SK-N-SH treated with all-trans-retinoic acid at 6 μM for 48 hours (cell line): Measurements from ENCODE around the gene AHSP.

Experiments used
- ESRRG ChIP-seq: fragments of 250-450 bp; sonication (Bioruptor Pico); IDR thresholded peaks from 2 replicates; pipeline ENCODE4 v1.6.1; 2021; ENCODE audit warnings: mild to moderate bottlenecking
- ZC3H10 ChIP-seq: fragments of 250-450 bp; sonication (Bioruptor Pico); IDR thresholded peaks from 2 replicates; pipeline ENCODE4 v1.5.1; 2021; ENCODE audit warnings: mild to moderate bottlenecking, moderate library complexity
- ZFP3 ChIP-seq: fragments of 250-450 bp; sonication (Bioruptor Pico); IDR thresholded peaks from 2 replicates; pipeline ENCODE4 v1.5.0; 2020; ENCODE audit warnings: mild to moderate bottlenecking, moderate library complexity
- TF ChIP-seq, protein P1 (sequence below): fragments of 250-450 bp; sonication (Bioruptor Pico); IDR thresholded peaks from 2 replicates; pipeline ENCODE4 v1.8.0; 2020; ENCODE audit warnings: mild to moderate bottlenecking, moderate library complexity, borderline replicate concordance
- TF ChIP-seq, protein P2 (sequence below): fragments of 250-450 bp; sonication (Bioruptor Pico); IDR thresholded peaks from 2 replicates; pipeline ENCODE4 v1.5.1; 2021; ENCODE audit warnings: mild to moderate bottlenecking, moderate library complexity
- TF ChIP-seq, protein P3 (sequence below): fragments of 250-450 bp; sonication (Bioruptor Pico); IDR thresholded peaks from 2 replicates; pipeline ENCODE4 v1.5.1; 2020; ENCODE audit warnings: low read depth, mild to moderate bottlenecking, moderate library complexity

DNA sequence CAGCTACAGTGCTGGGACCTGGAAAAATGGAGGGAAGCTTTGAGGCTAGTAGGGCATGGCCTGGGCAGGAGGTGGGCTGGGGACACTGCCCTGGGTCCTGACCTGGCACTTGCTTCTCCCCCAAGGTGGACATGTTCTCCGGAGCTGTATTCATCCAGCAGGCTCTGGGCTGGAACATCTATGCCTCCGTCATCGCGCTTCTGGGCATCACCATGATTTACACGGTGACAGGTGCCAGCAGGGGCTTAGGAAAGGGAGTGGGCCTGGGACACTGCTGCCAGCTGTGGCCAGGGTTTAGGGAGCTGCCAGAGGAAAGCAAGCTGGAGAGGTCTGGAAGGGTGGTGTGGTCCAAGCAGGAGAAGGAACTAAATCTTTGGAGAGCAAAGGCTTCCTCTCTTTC lies 41.7 kb upstream of the AHSP start:
- TF ChIP-seq, protein P1, sequence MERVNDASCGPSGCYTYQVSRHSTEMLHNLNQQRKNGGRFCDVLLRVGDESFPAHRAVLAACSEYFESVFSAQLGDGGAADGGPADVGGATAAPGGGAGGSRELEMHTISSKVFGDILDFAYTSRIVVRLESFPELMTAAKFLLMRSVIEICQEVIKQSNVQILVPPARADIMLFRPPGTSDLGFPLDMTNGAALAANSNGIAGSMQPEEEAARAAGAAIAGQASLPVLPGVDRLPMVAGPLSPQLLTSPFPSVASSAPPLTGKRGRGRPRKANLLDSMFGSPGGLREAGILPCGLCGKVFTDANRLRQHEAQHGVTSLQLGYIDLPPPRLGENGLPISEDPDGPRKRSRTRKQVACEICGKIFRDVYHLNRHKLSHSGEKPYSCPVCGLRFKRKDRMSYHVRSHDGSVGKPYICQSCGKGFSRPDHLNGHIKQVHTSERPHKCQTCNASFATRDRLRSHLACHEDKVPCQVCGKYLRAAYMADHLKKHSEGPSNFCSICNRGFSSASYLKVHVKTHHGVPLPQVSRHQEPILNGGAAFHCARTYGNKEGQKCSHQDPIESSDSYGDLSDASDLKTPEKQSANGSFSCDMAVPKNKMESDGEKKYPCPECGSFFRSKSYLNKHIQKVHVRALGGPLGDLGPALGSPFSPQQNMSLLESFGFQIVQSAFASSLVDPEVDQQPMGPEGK (CRISPR knock-in tag) = no peak
- TF ChIP-seq, protein P2, sequence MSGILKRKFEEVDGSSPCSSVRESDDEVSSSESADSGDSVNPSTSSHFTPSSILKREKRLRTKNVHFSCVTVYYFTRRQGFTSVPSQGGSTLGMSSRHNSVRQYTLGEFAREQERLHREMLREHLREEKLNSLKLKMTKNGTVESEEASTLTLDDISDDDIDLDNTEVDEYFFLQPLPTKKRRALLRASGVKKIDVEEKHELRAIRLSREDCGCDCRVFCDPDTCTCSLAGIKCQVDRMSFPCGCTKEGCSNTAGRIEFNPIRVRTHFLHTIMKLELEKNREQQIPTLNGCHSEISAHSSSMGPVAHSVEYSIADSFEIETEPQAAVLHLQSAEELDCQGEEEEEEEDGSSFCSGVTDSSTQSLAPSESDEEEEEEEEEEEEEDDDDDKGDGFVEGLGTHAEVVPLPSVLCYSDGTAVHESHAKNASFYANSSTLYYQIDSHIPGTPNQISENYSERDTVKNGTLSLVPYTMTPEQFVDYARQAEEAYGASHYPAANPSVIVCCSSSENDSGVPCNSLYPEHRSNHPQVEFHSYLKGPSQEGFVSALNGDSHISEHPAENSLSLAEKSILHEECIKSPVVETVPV (CRISPR knock-in tag) = no peak
- TF ChIP-seq ESRRG (CRISPR knock-in tag) = no peak
- TF ChIP-seq, protein P3, sequence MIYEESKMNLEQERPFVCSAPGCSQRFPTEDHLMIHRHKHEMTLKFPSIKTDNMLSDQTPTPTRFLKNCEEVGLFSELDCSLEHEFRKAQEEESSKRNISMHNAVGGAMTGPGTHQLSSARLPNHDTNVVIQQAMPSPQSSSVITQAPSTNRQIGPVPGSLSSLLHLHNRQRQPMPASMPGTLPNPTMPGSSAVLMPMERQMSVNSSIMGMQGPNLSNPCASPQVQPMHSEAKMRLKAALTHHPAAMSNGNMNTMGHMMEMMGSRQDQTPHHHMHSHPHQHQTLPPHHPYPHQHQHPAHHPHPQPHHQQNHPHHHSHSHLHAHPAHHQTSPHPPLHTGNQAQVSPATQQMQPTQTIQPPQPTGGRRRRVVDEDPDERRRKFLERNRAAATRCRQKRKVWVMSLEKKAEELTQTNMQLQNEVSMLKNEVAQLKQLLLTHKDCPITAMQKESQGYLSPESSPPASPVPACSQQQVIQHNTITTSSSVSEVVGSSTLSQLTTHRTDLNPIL (CRISPR knock-in tag) = no peak
- no peak for TF ChIP-seq ZC3H10 (CRISPR knock-in tag)
- TF ChIP-seq ZFP3 = no peak
